ENCODE results near the gene LCN15.

LCN15 gene

GRCh38 chr9:136738960-136739359, 25.4 kb downstream of the LCN15 start:
- DNase-seq (ENCODE audit: low read depth): no peak
- H3K4me3 ChIP-seq (ENCODE audit: low read depth, low read length): no peak overlapping the region
- TF ChIP-seq, protein P1, sequence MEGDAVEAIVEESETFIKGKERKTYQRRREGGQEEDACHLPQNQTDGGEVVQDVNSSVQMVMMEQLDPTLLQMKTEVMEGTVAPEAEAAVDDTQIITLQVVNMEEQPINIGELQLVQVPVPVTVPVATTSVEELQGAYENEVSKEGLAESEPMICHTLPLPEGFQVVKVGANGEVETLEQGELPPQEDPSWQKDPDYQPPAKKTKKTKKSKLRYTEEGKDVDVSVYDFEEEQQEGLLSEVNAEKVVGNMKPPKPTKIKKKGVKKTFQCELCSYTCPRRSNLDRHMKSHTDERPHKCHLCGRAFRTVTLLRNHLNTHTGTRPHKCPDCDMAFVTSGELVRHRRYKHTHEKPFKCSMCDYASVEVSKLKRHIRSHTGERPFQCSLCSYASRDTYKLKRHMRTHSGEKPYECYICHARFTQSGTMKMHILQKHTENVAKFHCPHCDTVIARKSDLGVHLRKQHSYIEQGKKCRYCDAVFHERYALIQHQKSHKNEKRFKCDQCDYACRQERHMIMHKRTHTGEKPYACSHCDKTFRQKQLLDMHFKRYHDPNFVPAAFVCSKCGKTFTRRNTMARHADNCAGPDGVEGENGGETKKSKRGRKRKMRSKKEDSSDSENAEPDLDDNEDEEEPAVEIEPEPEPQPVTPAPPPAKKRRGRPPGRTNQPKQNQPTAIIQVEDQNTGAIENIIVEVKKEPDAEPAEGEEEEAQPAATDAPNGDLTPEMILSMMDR (IDR thresholded peaks at IDR 0.05; ENCODE audit: control insufficient read depth, extremely low read depth, insufficient read depth): no peak

- DNase-seq (ENCODE audit: low read depth): no peak
- TF ChIP-seq, protein P1 (IDR thresholded peaks at IDR 0.05; ENCODE audit: control insufficient read depth, extremely low read depth, insufficient read depth): no peak
- no peak overlapping the region for H3K4me3 ChIP-seq (ENCODE audit: low read depth, low read length)
These were observed 28.4 kb downstream of the LCN15 start for GRCh38 chr9:136735812-136736480.

GRCh38 chr9:136734837-136735496, 29.4 kb downstream of the LCN15 start:
- no peak overlapping the region for H3K4me3 ChIP-seq (ENCODE audit: low read depth, low read length)
- no peak for DNase-seq (ENCODE audit: low read depth)
- TF ChIP-seq, protein P1 (IDR thresholded peaks at IDR 0.05; ENCODE audit: control insufficient read depth, extremely low read depth, insufficient read depth): no peak

DNA sequence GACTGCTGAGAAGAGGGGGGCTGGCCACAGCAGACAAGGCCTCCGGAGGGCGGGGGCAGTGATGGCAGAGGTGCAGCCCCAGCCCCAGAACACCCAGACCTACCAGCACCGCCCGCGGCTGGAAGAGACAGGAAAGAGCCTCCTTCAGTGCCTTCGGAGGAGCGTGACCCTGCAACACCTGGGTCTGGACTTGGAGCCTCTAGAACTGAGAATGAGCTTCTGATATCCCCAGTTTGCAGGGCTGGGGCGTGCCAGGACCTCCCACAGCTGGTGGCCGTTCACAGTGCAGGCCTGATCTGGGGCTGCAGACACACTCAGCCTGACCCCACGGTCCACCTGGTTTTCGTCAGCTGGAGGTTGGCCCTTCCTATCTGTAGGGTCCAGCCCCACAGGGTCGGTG, 30.7 kb downstream of the LCN15 start:
- no peak for DNase-seq (ENCODE audit: low read depth)
- TF ChIP-seq, protein P1 (IDR thresholded peaks at IDR 0.05; ENCODE audit: control insufficient read depth, extremely low read depth, insufficient read depth): no peak
- no peak overlapping the region for H3K4me3 ChIP-seq (ENCODE audit: low read depth, low read length)

DNA sequence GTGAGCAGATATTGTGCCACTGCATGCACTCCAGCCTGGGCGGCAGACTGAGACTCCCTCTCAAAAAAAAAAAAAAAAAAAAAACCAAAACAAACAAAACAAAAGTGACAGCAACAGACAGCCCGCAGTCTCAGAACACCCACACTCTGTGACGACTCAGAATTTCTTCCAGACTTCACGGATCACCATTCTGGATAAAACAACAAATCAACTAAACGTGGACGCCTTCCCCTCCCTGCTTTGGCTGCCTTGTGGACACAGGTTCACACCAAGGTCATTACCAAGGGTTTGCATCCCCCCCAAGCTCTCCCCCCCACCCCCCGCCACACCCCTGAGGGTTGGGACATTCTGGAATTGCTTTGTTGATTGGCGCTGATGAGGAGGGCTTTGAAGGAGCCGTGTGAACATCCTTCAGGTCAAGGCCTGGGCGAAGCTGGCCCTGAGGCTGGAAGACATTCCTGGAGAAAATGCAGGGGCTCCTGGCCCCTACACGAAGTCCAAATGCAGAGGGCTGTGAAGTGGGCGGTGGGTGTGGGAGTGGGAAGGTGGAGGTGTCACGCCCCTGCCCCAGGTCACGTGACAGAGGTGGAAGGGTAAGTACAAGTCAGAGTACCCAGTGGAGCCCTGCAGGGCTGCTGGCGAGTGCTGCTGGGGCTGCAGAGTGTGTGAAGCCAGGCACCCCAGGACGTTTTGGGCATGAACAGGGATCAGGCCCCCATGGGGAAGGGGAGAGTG, 31.7 kb downstream of the LCN15 start:
- DNase-seq (ENCODE audit: low read depth): no peak
- TF ChIP-seq, protein P1 (IDR thresholded peaks at IDR 0.05; ENCODE audit: control insufficient read depth, extremely low read depth, insufficient read depth): no peak
- no peak overlapping the region for H3K4me3 ChIP-seq (ENCODE audit: low read depth, low read length)

DNA sequence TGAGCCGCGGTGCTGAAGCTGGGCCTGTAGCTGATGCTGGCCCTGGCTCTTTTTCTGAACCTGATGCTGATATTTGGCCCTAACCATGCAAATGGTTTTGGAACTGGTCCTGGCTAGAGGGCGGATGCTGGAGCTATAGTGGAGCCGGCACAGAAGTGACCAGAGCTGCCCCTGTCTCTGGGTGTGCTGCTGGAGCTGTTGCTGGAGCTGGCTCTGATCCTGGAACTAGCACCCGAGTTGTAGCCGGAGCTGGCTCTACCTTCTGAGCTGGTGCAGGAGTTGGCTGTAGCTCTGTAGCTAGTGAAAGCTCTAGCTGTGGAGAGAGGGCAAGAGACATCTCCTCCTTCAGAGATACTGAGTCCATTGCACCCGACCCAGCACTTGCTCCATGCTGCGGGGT, 34.4 kb downstream of the LCN15 start:
- H3K4me3 ChIP-seq (ENCODE audit: low read depth, low read length): no peak overlapping the region
- TF ChIP-seq, protein P1 (IDR thresholded peaks at IDR 0.05; ENCODE audit: control insufficient read depth, extremely low read depth, insufficient read depth): no peak
- no peak for DNase-seq (ENCODE audit: low read depth)

Measured in LNCaP clone FGC (cell line).